A549 treated with CORT108297 at 1 μM for 4 hours (cell line): ENCODE results near the gene POLR3E. TPM values are rescaled to one million over a fixed set of nuclear protein-coding genes. Genes with fewer than 3 reads are reported as not detected.

Source experiments
- total RNA-seq: library from RNA; stranded (reverse); fragments of 200-300 nt; extraction: Qiagen RNA extraction; gene quantifications from 5 replicates; pipeline ENCODE4 v1.2.3, GENCODE V29; 2022

POLR3E gene, protein sequence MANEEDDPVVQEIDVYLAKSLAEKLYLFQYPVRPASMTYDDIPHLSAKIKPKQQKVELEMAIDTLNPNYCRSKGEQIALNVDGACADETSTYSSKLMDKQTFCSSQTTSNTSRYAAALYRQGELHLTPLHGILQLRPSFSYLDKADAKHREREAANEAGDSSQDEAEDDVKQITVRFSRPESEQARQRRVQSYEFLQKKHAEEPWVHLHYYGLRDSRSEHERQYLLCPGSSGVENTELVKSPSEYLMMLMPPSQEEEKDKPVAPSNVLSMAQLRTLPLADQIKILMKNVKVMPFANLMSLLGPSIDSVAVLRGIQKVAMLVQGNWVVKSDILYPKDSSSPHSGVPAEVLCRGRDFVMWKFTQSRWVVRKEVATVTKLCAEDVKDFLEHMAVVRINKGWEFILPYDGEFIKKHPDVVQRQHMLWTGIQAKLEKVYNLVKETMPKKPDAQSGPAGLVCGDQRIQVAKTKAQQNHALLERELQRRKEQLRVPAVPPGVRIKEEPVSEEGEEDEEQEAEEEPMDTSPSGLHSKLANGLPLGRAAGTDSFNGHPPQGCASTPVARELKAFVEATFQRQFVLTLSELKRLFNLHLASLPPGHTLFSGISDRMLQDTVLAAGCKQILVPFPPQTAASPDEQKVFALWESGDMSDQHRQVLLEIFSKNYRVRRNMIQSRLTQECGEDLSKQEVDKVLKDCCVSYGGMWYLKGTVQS
- total RNA-seq: 26.5 to 40.2 TPM (median 37.6 TPM) in 5 replicates

DNA sequence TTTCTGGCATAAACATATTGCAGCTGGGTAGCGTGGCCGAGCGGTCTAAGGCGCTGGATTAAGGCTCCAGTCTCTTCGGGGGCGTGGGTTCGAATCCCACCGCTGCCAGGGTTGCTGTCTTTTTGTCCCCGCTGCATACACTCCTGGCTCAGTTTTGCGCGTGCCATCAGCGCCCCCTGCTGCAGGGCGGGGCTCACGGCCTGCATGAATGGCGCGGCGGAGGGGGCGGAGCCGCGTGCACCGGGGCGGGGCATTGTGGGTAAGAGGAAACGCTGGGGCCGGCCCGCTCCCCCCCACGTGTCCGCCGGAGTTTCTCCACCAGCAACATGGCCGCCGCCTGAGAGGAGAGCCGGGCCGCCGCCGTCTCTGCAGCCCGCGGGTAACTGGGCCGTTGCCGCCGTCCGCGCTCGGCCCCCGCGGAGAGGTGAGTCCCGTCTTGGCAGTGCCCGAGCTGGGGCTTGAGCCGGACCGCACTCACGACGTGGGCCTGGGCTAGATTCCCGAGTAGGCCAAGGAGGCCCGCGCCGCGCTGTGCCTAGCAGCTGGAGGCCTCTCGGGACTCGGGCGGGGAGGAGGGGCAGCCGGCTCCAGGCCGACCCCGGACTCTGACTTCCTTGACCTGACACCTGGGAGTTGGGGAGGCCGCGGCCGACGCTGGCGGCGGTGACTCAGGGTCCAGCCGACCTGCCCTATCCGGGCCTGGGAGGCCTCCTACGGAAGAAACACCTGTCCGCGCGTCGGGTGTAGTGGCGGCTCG lies at the start of gene POLR3E:
POLR3E (plus strand) TSS at position 296 of the 757 bp plus-strand sequence. CDS start 5,560 bp downstream, outside the sequence.

DNA sequence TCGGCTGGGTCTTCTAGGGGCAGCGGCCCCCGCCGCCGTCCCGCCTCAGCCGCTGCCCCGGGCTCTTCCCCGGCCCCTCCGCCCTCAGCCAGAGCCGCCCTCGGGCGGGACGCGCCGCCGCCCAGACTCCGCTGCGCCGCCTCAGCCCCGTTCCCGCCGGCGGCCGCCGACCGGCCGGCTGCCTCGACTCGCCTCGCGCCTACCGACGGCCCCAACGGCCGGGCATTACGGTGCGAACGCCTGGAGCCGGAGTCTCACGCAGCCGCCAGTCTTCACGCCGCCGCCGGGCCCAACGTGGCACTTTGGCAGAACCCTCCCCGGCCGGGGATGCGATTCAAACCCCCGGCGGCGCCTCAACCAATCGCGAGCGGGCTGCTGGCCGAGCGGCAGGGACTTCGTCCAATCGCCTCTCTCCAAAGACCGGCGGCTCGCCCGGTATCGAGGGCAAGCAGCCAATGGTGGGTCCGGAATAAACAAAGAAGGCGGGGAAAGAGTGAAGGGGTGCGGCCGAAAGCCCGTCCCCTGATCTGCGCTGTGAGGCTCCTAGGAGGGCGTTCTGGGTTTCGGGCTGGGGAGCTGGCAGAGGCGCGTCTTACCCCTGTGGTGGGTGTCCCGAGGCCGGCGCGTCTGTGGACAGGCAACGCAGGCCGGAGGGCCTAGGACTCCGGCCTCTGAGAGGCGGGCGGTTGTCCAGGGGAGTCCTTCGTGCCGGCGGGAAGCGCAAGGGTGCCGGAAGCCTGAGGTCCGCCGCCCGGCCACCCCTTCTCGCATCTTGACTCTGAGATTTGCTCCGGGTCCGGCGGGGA lies 77.3 kb downstream of the POLR3E start, which contains the start of gene CDR2:
CDR2 (minus strand) TSS at position 309 of the 806 bp plus-strand sequence. CDS start 310 bp downstream, outside the sequence.

Other genes starting within 250 kb of the POLR3E start
- 0.02 to 0.25 TPM (median 0.03 TPM) in 3 of 5 replicates, not detected in the others for gene VWA3A, start 204.9 kb upstream of the POLR3E start, total RNA-seq
- gene SDR42E2, start 134.9 kb upstream of the POLR3E start, total RNA-seq: not detected in 5 replicates
- gene EEF2K, start 91.1 kb upstream of the POLR3E start, total RNA-seq: 11.1 to 16.4 TPM (median 13.7 TPM) in 5 replicates
- 37.4 to 46.3 TPM (median 43.3 TPM) in 5 replicates for gene CDR2, start 77.2 kb downstream of the POLR3E start, total RNA-seq
- 23.2 to 30.5 TPM (median 26.7 TPM) in 5 replicates for gene NPIPB5, start 213.5 kb downstream of the POLR3E start, total RNA-seq